ENCODE measurements around the gene OPRM1.

The OPRM1 gene

GRCh38 chr6:154202339-154202738 is 163.3 kb downstream of the OPRM1 start:
- Histone ChIP-seq H3K9me3 (ENCODE audit: control insufficient read depth, insufficient read depth, low read length) (no peaks in the 10 kb centered on the region), H3K4me3 (ENCODE audit: low read length) (no peak overlapping the region), H3K27ac (ENCODE audit: low read length) (no peak overlapping the region), H3K36me3 (ENCODE audit: control insufficient read depth, insufficient read depth, low read length) (no peaks in the 10 kb centered on the region), H3K27me3 (ENCODE audit: control insufficient read depth, insufficient read depth, low read length) (no peaks in the 10 kb centered on the region), H3K4me1 (ENCODE audit: control insufficient read depth, insufficient read depth, low read length) (no peaks in the 10 kb centered on the region)
- WGBS (ENCODE audit: insufficient coverage, insufficient read length), result 100% methylated on average over 1 of the region's 3 CpGs
- no peak for DNase-seq (ENCODE audit: low read depth, low spot score)

GRCh38 chr6:154202958-154203357 is 163.9 kb downstream of the OPRM1 start:
- Histone ChIP-seq H3K4me1 (ENCODE audit: control insufficient read depth, insufficient read depth, low read length) (no peaks in the 10 kb centered on the region), H3K36me3 (ENCODE audit: control insufficient read depth, insufficient read depth, low read length) (no peaks in the 10 kb centered on the region), H3K4me3 (ENCODE audit: low read length) (no peak overlapping the region), H3K27me3 (ENCODE audit: control insufficient read depth, insufficient read depth, low read length) (no peaks in the 10 kb centered on the region), H3K27ac (ENCODE audit: low read length) (no peak overlapping the region), H3K9me3 (ENCODE audit: control insufficient read depth, insufficient read depth, low read length) (no peaks in the 10 kb centered on the region)
- WGBS (ENCODE audit: insufficient coverage, insufficient read length), result no CpG with 5 or more reads among the region's 6 CpGs
- no peak for DNase-seq (ENCODE audit: low read depth, low spot score)

GRCh38 chr6:154206141-154206540 is 167.1 kb downstream of the OPRM1 start:
- no CpG with 5 or more reads among the region's 2 CpGs for WGBS (ENCODE audit: insufficient coverage, insufficient read length)
- Histone ChIP-seq H3K4me1 (ENCODE audit: control insufficient read depth, insufficient read depth, low read length) (no peaks in the 10 kb centered on the region), H3K27me3 (ENCODE audit: control insufficient read depth, insufficient read depth, low read length) (no peaks in the 10 kb centered on the region), H3K27ac (ENCODE audit: low read length) (no peak overlapping the region), H3K4me3 (ENCODE audit: low read length) (no peak overlapping the region), H3K9me3 (ENCODE audit: control insufficient read depth, insufficient read depth, low read length) (no peaks in the 10 kb centered on the region), H3K36me3 (ENCODE audit: control insufficient read depth, insufficient read depth, low read length) (no peaks in the 10 kb centered on the region)
- DNase-seq (ENCODE audit: low read depth, low spot score), result no peak

GRCh38 chr6:154206996-154207395 is 168.0 kb downstream of the OPRM1 start:
- WGBS (ENCODE audit: insufficient coverage, insufficient read length), result no CpG with 5 or more reads among the region's 4 CpGs
- H3K4me1 ChIP-seq (ENCODE audit: control insufficient read depth, insufficient read depth, low read length), result no peaks in the 10 kb centered on the region
- H3K27me3 ChIP-seq (ENCODE audit: control insufficient read depth, insufficient read depth, low read length), result no peaks in the 10 kb centered on the region
- no peaks in the 10 kb centered on the region for H3K9me3 ChIP-seq (ENCODE audit: control insufficient read depth, insufficient read depth, low read length)
- no peak overlapping the region for H3K4me3 ChIP-seq (ENCODE audit: low read length)
- no peak overlapping the region for H3K27ac ChIP-seq (ENCODE audit: low read length)
- H3K36me3 ChIP-seq (ENCODE audit: control insufficient read depth, insufficient read depth, low read length), result no peaks in the 10 kb centered on the region
- DNase-seq (ENCODE audit: low read depth, low spot score), result no peak

GRCh38 chr6:154209555-154209954 is 170.5 kb downstream of the OPRM1 start:
- Histone ChIP-seq H3K9me3 (ENCODE audit: control insufficient read depth, insufficient read depth, low read length) (no peaks in the 10 kb centered on the region), H3K36me3 (ENCODE audit: control insufficient read depth, insufficient read depth, low read length) (no peaks in the 10 kb centered on the region), H3K27me3 (ENCODE audit: control insufficient read depth, insufficient read depth, low read length) (no peaks in the 10 kb centered on the region), H3K4me1 (ENCODE audit: control insufficient read depth, insufficient read depth, low read length) (no peaks in the 10 kb centered on the region), H3K4me3 (ENCODE audit: low read length) (no peak overlapping the region), H3K27ac (ENCODE audit: low read length) (no peak overlapping the region)
- WGBS (ENCODE audit: insufficient coverage, insufficient read length), result no CpG with 5 or more reads among the region's 3 CpGs
- no peak for DNase-seq (ENCODE audit: low read depth, low spot score)

- no peak overlapping the region for H3K4me3 ChIP-seq (ENCODE audit: low read length)
- no peak for DNase-seq (ENCODE audit: low read depth, low spot score)
- no peaks in the 10 kb centered on the region for H3K9me3 ChIP-seq (ENCODE audit: control insufficient read depth, insufficient read depth, low read length)
- H3K27ac ChIP-seq (ENCODE audit: low read length), result no peak overlapping the region
- no peaks in the 10 kb centered on the region for H3K4me1 ChIP-seq (ENCODE audit: control insufficient read depth, insufficient read depth, low read length)
- H3K27me3 ChIP-seq (ENCODE audit: control insufficient read depth, insufficient read depth, low read length), result no peaks in the 10 kb centered on the region
- no peaks in the 10 kb centered on the region for H3K36me3 ChIP-seq (ENCODE audit: control insufficient read depth, insufficient read depth, low read length)
Observed at GRCh38 chr6:154210678-154211077, 171.6 kb downstream of the OPRM1 start.

GRCh38 chr6:154213782-154214181 is 174.7 kb downstream of the OPRM1 start:
- WGBS (ENCODE audit: insufficient coverage, insufficient read length), result no CpG with 5 or more reads among the region's 3 CpGs
- Histone ChIP-seq H3K27ac (ENCODE audit: low read length) (no peak overlapping the region), H3K9me3 (ENCODE audit: control insufficient read depth, insufficient read depth, low read length) (no peaks in the 10 kb centered on the region), H3K27me3 (ENCODE audit: control insufficient read depth, insufficient read depth, low read length) (no peaks in the 10 kb centered on the region), H3K4me1 (ENCODE audit: control insufficient read depth, insufficient read depth, low read length) (no peaks in the 10 kb centered on the region), H3K36me3 (ENCODE audit: control insufficient read depth, insufficient read depth, low read length) (no peaks in the 10 kb centered on the region), H3K4me3 (ENCODE audit: low read length) (no peak overlapping the region)
- DNase-seq (ENCODE audit: low read depth, low spot score), result no peak

GRCh38 chr6:154218301-154218700 is 179.3 kb downstream of the OPRM1 start:
- H3K4me3 ChIP-seq (ENCODE audit: low read length), result no peak overlapping the region
- no peaks in the 10 kb centered on the region for H3K9me3 ChIP-seq (ENCODE audit: control insufficient read depth, insufficient read depth, low read length)
- H3K4me1 ChIP-seq (ENCODE audit: control insufficient read depth, insufficient read depth, low read length), result no peaks in the 10 kb centered on the region
- whole genome bisulfite sequencing (ENCODE audit: insufficient coverage, insufficient read length), result no CpG with 5 or more reads among the region's 6 CpGs
- no peak overlapping the region for H3K27ac ChIP-seq (ENCODE audit: low read length)
- H3K36me3 ChIP-seq (ENCODE audit: control insufficient read depth, insufficient read depth, low read length), result no peaks in the 10 kb centered on the region
- H3K27me3 ChIP-seq (ENCODE audit: control insufficient read depth, insufficient read depth, low read length), result no peaks in the 10 kb centered on the region
- DNase-seq (ENCODE audit: low read depth, low spot score), result no peak

- H3K4me1 ChIP-seq (ENCODE audit: control insufficient read depth, insufficient read depth, low read length), result no peaks in the 10 kb centered on the region
- no peaks in the 10 kb centered on the region for H3K36me3 ChIP-seq (ENCODE audit: control insufficient read depth, insufficient read depth, low read length)
- no peak overlapping the region for H3K4me3 ChIP-seq (ENCODE audit: low read length)
- no peaks in the 10 kb centered on the region for H3K27me3 ChIP-seq (ENCODE audit: control insufficient read depth, insufficient read depth, low read length)
- H3K9me3 ChIP-seq (ENCODE audit: control insufficient read depth, insufficient read depth, low read length), result no peaks in the 10 kb centered on the region
- no peak overlapping the region for H3K27ac ChIP-seq (ENCODE audit: low read length)
- WGBS (ENCODE audit: insufficient coverage, insufficient read length), result no CpG with 5 or more reads among the region's 6 CpGs
- no peak for DNase-seq (ENCODE audit: low read depth, low spot score)
Observed at GRCh38 chr6:154218787-154219186, 179.7 kb downstream of the OPRM1 start.

GRCh38 chr6:154219250-154219649 is 180.2 kb downstream of the OPRM1 start:
- no CpG with 5 or more reads among the region's 6 CpGs for WGBS (ENCODE audit: insufficient coverage, insufficient read length)
- H3K27ac ChIP-seq (ENCODE audit: low read length), result no peak overlapping the region
- DNase-seq (ENCODE audit: low read depth, low spot score), result no peak
- H3K9me3 ChIP-seq (ENCODE audit: control insufficient read depth, insufficient read depth, low read length), result no peaks in the 10 kb centered on the region
- H3K27me3 ChIP-seq (ENCODE audit: control insufficient read depth, insufficient read depth, low read length), result no peaks in the 10 kb centered on the region
- no peaks in the 10 kb centered on the region for H3K36me3 ChIP-seq (ENCODE audit: control insufficient read depth, insufficient read depth, low read length)
- no peak overlapping the region for H3K4me3 ChIP-seq (ENCODE audit: low read length)
- H3K4me1 ChIP-seq (ENCODE audit: control insufficient read depth, insufficient read depth, low read length), result no peaks in the 10 kb centered on the region

GRCh38 chr6:154222716-154223115 is 183.7 kb downstream of the OPRM1 start:
- Histone ChIP-seq H3K4me3 (ENCODE audit: low read length) (no peak overlapping the region), H3K27ac (ENCODE audit: low read length) (no peak overlapping the region), H3K36me3 (ENCODE audit: control insufficient read depth, insufficient read depth, low read length) (no peaks in the 10 kb centered on the region), H3K4me1 (ENCODE audit: control insufficient read depth, insufficient read depth, low read length) (no peaks in the 10 kb centered on the region), H3K9me3 (ENCODE audit: control insufficient read depth, insufficient read depth, low read length) (no peaks in the 10 kb centered on the region), H3K27me3 (ENCODE audit: control insufficient read depth, insufficient read depth, low read length) (no peaks in the 10 kb centered on the region)
- no peak for DNase-seq (ENCODE audit: low read depth, low spot score)
- no CpG with 5 or more reads among the region's 6 CpGs for WGBS (ENCODE audit: insufficient coverage, insufficient read length)
